ENCODE measurements around the gene BTAF1. TPM values are rescaled to one million over a fixed set of nuclear protein-coding genes. Genes with fewer than 3 reads are reported as not detected.

BTAF1 gene
- total and polyA plus RNA-seq, 7 experiments from 2014 or later, result 6.9 to 84.8 (median 72.6) TPM

DNA sequence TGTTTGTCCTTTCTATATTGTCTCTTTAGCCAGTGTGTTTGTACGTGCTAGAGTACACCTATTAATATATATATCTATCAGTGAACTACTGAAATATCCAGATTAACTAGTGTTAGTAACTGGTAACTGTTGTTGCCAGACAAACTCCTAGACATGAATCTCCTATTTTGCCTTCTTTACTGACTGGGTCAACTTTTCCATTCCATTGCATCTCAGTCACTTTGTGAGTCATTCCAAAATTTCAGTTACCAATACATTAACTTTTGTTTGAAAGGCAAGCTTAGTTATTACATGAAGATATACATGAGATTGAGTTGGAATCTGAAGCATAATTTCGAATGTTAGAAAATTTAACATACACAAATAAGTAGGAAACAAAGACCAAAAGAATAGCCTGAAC, 51.4 kb downstream of the BTAF1 start:
- Mint-ChIP-seq H3K4me1 (peaks cover 0 to 39% (median 2%) of the 10 kb centered on the region in 7 donors), H3K4me3 (no peak overlapping the region), H3K9me3 (peaks cover 0 to 4% (median 0%) of the 10 kb centered on the region in 11 donors), H3K36me3 (peaks cover 4 to 63% (median 41%) of the 10 kb centered on the region in 5 donors), H3K27me3 (no peaks in the 10 kb centered on the region), H3K27ac (no peak overlapping the region)
- Histone ChIP-seq H3K4me1 (ENCODE audit: control insufficient read depth in 2 of 2, insufficient read depth in 2 of 2, low read length in 2 of 2) (no peaks in the 10 kb centered on the region), H3K4me3 (ENCODE audit: low read length) (no peak overlapping the region), H3K27ac (ENCODE audit: low read depth, low read length) (no peak overlapping the region), H3K36me3 (ENCODE audit: control insufficient read depth in 2 of 3, insufficient read depth in 3 of 3, low read length in 3 of 3) (peaks cover 0 to 16% (median 0%) of the 10 kb centered on the region in 3 experiments), H3K9me3 (ENCODE audit: control insufficient read depth in 2 of 3, low read length in 3 of 3) (no peaks in the 10 kb centered on the region), H3K27me3 (ENCODE audit: control insufficient read depth in 2 of 2, insufficient read depth in 2 of 2, low read length in 2 of 2) (no peaks in the 10 kb centered on the region)
- no peak for ATAC-seq
- intact Hi-C loops (cut with micrococcal nuclease), result no loop called here
- POLR2A ChIA-PET, result no interaction called here
- CTCF ChIA-PET, result interaction anchor here (0.6 kb wide), 1 partner anchor 18 kb away, joined by 3 read pairs; no protein-coding TSS in a partner anchor
- no peak for DNase-seq

DNA sequence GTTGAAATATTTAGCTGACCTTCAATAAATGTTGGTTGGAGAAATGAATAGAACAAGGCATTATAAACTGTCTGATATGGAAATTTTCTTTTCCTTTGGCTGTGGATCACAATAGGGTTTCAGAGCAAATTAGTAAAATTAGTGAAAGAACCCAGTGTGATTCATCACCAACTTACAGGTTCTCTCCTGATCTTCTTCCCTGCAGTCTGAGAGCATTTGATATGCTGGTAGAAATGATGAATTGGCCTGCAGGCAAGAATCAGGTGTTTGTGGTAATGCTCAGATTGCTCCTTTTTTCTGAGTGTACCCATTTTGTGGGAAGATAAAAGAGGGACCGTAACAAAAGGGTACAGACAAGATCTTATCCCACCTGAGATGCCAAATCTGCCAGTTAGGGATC, 51.9 kb downstream of the BTAF1 start:
- Mint-ChIP-seq H3K4me3 (no peak overlapping the region), H3K36me3 (peaks cover 4 to 63% (median 36%) of the 10 kb centered on the region in 5 donors), H3K27ac (no peak overlapping the region), H3K9me3 (peaks cover 0 to 4% (median 0%) of the 10 kb centered on the region in 11 donors), H3K4me1 (peaks cover 0 to 39% (median 2%) of the 10 kb centered on the region in 7 donors), H3K27me3 (no peaks in the 10 kb centered on the region)
- no peak overlapping the region for H3K27ac ChIP-seq (ENCODE audit: low read depth, low read length)
- no peaks in the 10 kb centered on the region for H3K27me3 ChIP-seq (ENCODE audit: control insufficient read depth in 2 of 2, insufficient read depth in 2 of 2, low read length in 2 of 2)
- no peak overlapping the region for H3K4me3 ChIP-seq (ENCODE audit: low read length)
- intact Hi-C loops (cut with micrococcal nuclease), result no loop called here
- H3K36me3 ChIP-seq (ENCODE audit: control insufficient read depth in 2 of 3, insufficient read depth in 3 of 3, low read length in 3 of 3), result peaks cover 0 to 20% (median 0%) of the 10 kb centered on the region in 3 experiments
- POLR2A ChIA-PET, result no interaction called here
- H3K9me3 ChIP-seq (ENCODE audit: control insufficient read depth in 2 of 3, low read length in 3 of 3), result no peaks in the 10 kb centered on the region
- CTCF ChIA-PET, result interaction anchor here (0.6 kb wide), 1 partner anchor 18 kb away, joined by 3 read pairs; no protein-coding TSS in a partner anchor
- H3K4me1 ChIP-seq (ENCODE audit: control insufficient read depth in 2 of 2, insufficient read depth in 2 of 2, low read length in 2 of 2), result no peaks in the 10 kb centered on the region
- DNase-seq, result no peak
- ATAC-seq, result no peak

DNA sequence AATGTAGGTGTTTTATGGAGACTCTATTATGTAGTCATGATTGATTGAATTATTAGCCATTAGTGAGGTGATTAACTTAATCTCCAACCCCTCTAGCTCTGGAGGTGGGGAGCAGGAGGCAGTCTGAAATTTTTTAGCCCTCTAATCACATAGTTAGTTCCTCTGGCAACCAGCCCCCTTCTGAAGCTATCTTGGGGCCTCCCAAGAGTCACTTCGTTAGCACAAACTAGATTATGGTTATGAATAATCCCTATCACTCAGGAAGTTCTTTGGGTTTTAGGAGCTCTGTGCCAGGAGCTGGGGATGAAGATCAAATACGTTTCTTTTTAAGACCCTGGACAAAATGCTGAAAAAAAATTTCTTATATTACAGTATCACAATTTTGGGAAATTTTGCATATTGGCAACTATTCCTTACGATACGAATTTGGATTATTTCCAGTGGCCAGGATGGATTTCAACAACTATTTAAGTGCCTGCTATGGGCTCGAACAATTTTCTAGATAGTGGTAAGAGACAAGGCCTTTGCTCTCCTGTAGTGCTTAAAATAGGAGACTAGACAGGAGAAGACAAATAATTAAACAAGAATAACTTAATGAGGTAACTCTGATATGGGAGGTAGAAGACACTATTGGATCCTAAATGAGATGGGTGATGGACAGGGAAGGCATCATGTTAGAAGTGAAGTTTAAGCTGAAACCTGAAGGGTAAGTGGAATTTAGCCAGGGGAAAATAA, 52.9 kb downstream of the BTAF1 start:
- no peak overlapping the region for H3K4me3 ChIP-seq (ENCODE audit: low read length)
- no peak for ATAC-seq
- Mint-ChIP-seq H3K9me3 (peaks cover 0 to 4% (median 0%) of the 10 kb centered on the region in 11 donors), H3K27ac (peak overlapping the region in 5 of 9 donors; percentile 1 to 68 (median 9)), H3K4me1 (peaks cover 0 to 39% (median 3%) of the 10 kb centered on the region in 7 donors), H3K27me3 (no peaks in the 10 kb centered on the region), H3K36me3 (peaks cover 4 to 65% (median 40%) of the 10 kb centered on the region in 5 donors), H3K4me3 (no peak overlapping the region)
- ChIA-PET POLR2A (no interaction called here), CTCF (no interaction called here)
- H3K27ac ChIP-seq (ENCODE audit: low read depth, low read length), result no peak overlapping the region
- H3K27me3 ChIP-seq (ENCODE audit: control insufficient read depth in 2 of 2, insufficient read depth in 2 of 2, low read length in 2 of 2), result no peaks in the 10 kb centered on the region
- intact Hi-C loops (cut with micrococcal nuclease), result no loop called here
- H3K36me3 ChIP-seq (ENCODE audit: control insufficient read depth in 2 of 3, insufficient read depth in 3 of 3, low read length in 3 of 3), result peaks cover 0 to 28% (median 0%) of the 10 kb centered on the region in 3 experiments
- H3K9me3 ChIP-seq (ENCODE audit: control insufficient read depth in 2 of 3, low read length in 3 of 3), result no peaks in the 10 kb centered on the region
- no peak for DNase-seq
- no peaks in the 10 kb centered on the region for H3K4me1 ChIP-seq (ENCODE audit: control insufficient read depth in 2 of 2, insufficient read depth in 2 of 2, low read length in 2 of 2)

DNA sequence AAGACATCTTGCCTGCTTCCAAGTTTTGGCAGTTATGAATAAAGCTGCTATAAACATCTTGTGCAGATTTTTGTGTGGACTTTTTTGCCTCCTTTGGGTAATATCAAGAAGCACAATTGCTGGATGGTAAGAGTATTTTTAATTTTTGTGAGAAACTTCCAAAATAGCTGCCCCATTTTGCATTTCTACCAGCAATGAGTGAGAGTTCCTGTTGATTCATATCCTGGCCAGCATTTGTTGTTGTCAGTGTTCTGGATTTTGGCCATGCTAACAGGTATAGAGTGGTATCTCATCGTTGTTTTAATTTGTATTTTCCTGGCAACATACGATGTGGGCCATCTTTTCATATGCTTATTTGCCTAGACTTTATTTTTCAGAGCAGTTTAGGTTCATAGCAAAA, 53.9 kb downstream of the BTAF1 start:
- Mint-ChIP-seq H3K27me3 (no peaks in the 10 kb centered on the region), H3K36me3 (peaks cover 4 to 57% (median 38%) of the 10 kb centered on the region in 5 donors), H3K4me1 (peaks cover 0 to 33% (median under 1%) of the 10 kb centered on the region in 7 donors), H3K4me3 (no peak overlapping the region), H3K27ac (peak overlapping the region in 1 of 9 donors; percentile 23), H3K9me3 (peaks cover 0 to 4% (median 0%) of the 10 kb centered on the region in 11 donors)
- ChIA-PET CTCF (no interaction called here), POLR2A (no interaction called here)
- peaks cover 0 to 29% (median 4%) of the 10 kb centered on the region in 3 experiments for H3K36me3 ChIP-seq (ENCODE audit: control insufficient read depth in 2 of 3, insufficient read depth in 3 of 3, low read length in 3 of 3)
- H3K4me1 ChIP-seq (ENCODE audit: control insufficient read depth in 2 of 2, insufficient read depth in 2 of 2, low read length in 2 of 2), result no peaks in the 10 kb centered on the region
- no peak for DNase-seq
- no peak overlapping the region for H3K4me3 ChIP-seq (ENCODE audit: low read length)
- H3K9me3 ChIP-seq (ENCODE audit: control insufficient read depth in 2 of 3, low read length in 3 of 3), result no peaks in the 10 kb centered on the region
- H3K27me3 ChIP-seq (ENCODE audit: control insufficient read depth in 2 of 2, insufficient read depth in 2 of 2, low read length in 2 of 2), result no peaks in the 10 kb centered on the region
- ATAC-seq, result no peak
- intact Hi-C loops (cut with micrococcal nuclease), result no loop called here
- H3K27ac ChIP-seq (ENCODE audit: low read depth, low read length), result no peak overlapping the region

DNA sequence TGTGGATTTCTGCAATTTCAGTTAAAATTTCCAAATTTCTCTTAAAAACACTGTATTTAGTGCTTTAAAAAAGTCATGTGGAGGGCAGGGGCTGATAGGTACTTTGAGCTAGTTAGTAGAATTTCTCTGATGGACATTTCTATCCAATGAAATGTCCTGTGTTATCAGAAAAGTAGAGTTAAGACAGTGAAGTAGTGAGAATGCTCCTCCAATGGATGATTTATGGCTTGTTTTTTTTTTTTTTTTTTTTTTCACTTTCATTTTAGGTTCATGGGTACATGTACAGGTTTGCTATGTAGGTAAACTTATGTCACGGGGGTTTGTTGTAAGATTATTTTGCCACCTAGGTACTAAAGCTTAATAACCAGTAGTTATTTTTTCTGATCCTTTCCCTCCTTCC, 55.0 kb downstream of the BTAF1 start:
- ATAC-seq (no peak), DNase-seq (no peak)
- no peak overlapping the region for H3K4me3 ChIP-seq (ENCODE audit: low read length)
- peaks cover 14 to 61% (median 46%) of the 10 kb centered on the region in 5 donors for H3K36me3 Mint-ChIP-seq
- ChIA-PET CTCF (no interaction called here), POLR2A (no interaction called here)
- H3K4me3 Mint-ChIP-seq, result no peak overlapping the region
- no peaks in the 10 kb centered on the region for H3K9me3 ChIP-seq (ENCODE audit: control insufficient read depth in 2 of 3, low read length in 3 of 3)
- H3K36me3 ChIP-seq (ENCODE audit: control insufficient read depth in 2 of 3, insufficient read depth in 3 of 3, low read length in 3 of 3), result peaks cover 4 to 39% (median 7%) of the 10 kb centered on the region in 3 experiments
- no peaks in the 10 kb centered on the region for H3K27me3 Mint-ChIP-seq
- no peaks in the 10 kb centered on the region for H3K27me3 ChIP-seq (ENCODE audit: control insufficient read depth in 2 of 2, insufficient read depth in 2 of 2, low read length in 2 of 2)
- H3K4me1 Mint-ChIP-seq, result peaks cover 0 to 37% (median 3%) of the 10 kb centered on the region in 7 donors
- H3K27ac ChIP-seq (ENCODE audit: low read depth, low read length), result no peak overlapping the region
- peak overlapping the region in 2 of 9 donors; percentile 2 to 46 for H3K27ac Mint-ChIP-seq
- H3K4me1 ChIP-seq (ENCODE audit: control insufficient read depth in 2 of 2, insufficient read depth in 2 of 2, low read length in 2 of 2), result no peaks in the 10 kb centered on the region
- intact Hi-C loops (cut with micrococcal nuclease), result no loop called here
- peaks cover 0 to 4% (median 0%) of the 10 kb centered on the region in 11 donors for H3K9me3 Mint-ChIP-seq

DNA sequence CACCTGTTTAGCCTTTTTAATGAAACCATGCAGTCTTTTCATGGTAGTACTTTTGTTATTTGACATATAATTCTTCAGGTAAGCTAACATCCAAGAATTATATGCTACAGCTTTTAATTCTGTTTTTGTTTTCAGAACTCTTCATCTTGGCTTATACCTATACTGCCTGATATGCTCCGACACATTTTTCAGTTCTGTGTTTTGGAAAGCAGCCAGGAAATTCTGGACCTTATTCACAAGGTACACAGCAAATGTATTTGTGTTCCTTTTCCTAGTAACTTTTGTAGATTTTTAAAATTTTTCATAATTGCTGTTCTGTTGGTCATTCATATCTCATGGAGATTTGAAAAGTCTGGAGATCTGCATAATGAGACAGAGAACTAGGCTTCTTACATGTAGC, 56.7 kb downstream of the BTAF1 start:
- H3K4me3 ChIP-seq (ENCODE audit: low read length), result no peak overlapping the region
- no peaks in the 10 kb centered on the region for H3K27me3 Mint-ChIP-seq
- peaks cover 9 to 49% (median 15%) of the 10 kb centered on the region in 3 experiments for H3K36me3 ChIP-seq (ENCODE audit: control insufficient read depth in 2 of 3, insufficient read depth in 3 of 3, low read length in 3 of 3)
- no peak for ATAC-seq
- H3K27me3 ChIP-seq (ENCODE audit: control insufficient read depth in 2 of 2, insufficient read depth in 2 of 2, low read length in 2 of 2), result no peaks in the 10 kb centered on the region
- ChIA-PET POLR2A (no interaction called here), CTCF (no interaction called here)
- no peaks in the 10 kb centered on the region for H3K4me1 ChIP-seq (ENCODE audit: control insufficient read depth in 2 of 2, insufficient read depth in 2 of 2, low read length in 2 of 2)
- intact Hi-C loops (cut with micrococcal nuclease), result loop anchor here in 1 of 2 donors (10.0 kb wide), 1 partner anchor 454 kb away; no protein-coding TSS in a partner anchor
- peaks cover 13 to 71% (median 47%) of the 10 kb centered on the region in 5 donors for H3K36me3 Mint-ChIP-seq
- DNase-seq, result no peak
- H3K27ac Mint-ChIP-seq, result peak overlapping the region in 2 of 9 donors; percentile 9 to 40
- H3K9me3 ChIP-seq (ENCODE audit: control insufficient read depth in 2 of 3, low read length in 3 of 3), result no peaks in the 10 kb centered on the region
- no peak overlapping the region for H3K27ac ChIP-seq (ENCODE audit: low read depth, low read length)
- peaks cover 0 to 33% (median 4%) of the 10 kb centered on the region in 7 donors for H3K4me1 Mint-ChIP-seq
- H3K4me3 Mint-ChIP-seq, result no peak overlapping the region
- peaks cover 0 to 7% (median 0%) of the 10 kb centered on the region in 11 donors for H3K9me3 Mint-ChIP-seq
